ENCODE data around the gene LAMTOR1. TPM values are rescaled to one million over a fixed set of nuclear protein-coding genes. Genes with fewer than 3 reads are reported as not detected.

LAMTOR1 gene
- total RNA-seq, 1 donor from 2014 or later = 80.3 TPM

- intact Hi-C loops (cut with DNase I) = loop anchor here (2.0 kb wide), 1 partner anchor 14 kb away; no protein-coding TSS in a partner anchor
- ATAC-seq = no peak
- DNase-seq (ENCODE audit: missing footprints) = no peak
Measured at GRCh38 chr11:72066855-72067254, 36.2 kb downstream of the LAMTOR1 start.

- intact Hi-C loops (cut with DNase I) = no loop called here
- no peak for DNase-seq (ENCODE audit: missing footprints)
- ATAC-seq = no peak
Measured at GRCh38 chr11:72061739-72062396, 41.2 kb downstream of the LAMTOR1 start.

- no peak for DNase-seq (ENCODE audit: missing footprints)
- ATAC-seq = no peak
Measured at GRCh38 chr11:72058416-72059034, 44.6 kb downstream of the LAMTOR1 start.

GRCh38 chr11:72048766-72049460 lies 54.2 kb downstream of the LAMTOR1 start:
- intact Hi-C loops (cut with DNase I) = no loop called here
- no peak for DNase-seq (ENCODE audit: missing footprints)
- no peak for ATAC-seq

More at GRCh38 chr11:72058416-72059034, 44.6 kb downstream of the LAMTOR1 start:
- intact Hi-C loops (cut with DNase I) = no loop called here

Small RNAs within 50 kb of the gene (microRNA-seq; reads per million reads assigned to microRNA genes)
- not detected for gene MIR3165

Other genes starting within 250 kb of the LAMTOR1 start
- not detected for gene DEFB131B, start 224.8 kb downstream of the LAMTOR1 start, total RNA-seq
- 3.2 TPM for gene XNDC1N, start 174.7 kb downstream of the LAMTOR1 start, total RNA-seq
- 23.0 TPM for gene RNF121, start 174.3 kb downstream of the LAMTOR1 start, total RNA-seq
- gene IL18BP, start 104.4 kb downstream of the LAMTOR1 start, total RNA-seq = 5.1 TPM
- gene NUMA1, start 22.8 kb downstream of the LAMTOR1 start, total RNA-seq = 81.3 TPM
- gene LRRC51, start 22.4 kb downstream of the LAMTOR1 start, total RNA-seq = 3.7 TPM
- not detected for gene TOMT, start 2.6 kb upstream of the LAMTOR1 start, total RNA-seq
- gene ANAPC15, start 9.4 kb upstream of the LAMTOR1 start, total RNA-seq = 46.1 TPM
- gene FOLR3, start 32.4 kb upstream of the LAMTOR1 start, total RNA-seq = 1.7 TPM
- 1.2 TPM for gene FOLR1, start 88.8 kb upstream of the LAMTOR1 start, total RNA-seq
- gene FOLR2, start 113.5 kb upstream of the LAMTOR1 start, total RNA-seq = 33.1 TPM
- 130 TPM for gene INPPL1, start 121.5 kb upstream of the LAMTOR1 start, total RNA-seq
- not detected for gene PHOX2A, start 140.9 kb upstream of the LAMTOR1 start, total RNA-seq